Right atrium auricular region (tissue), 2 donors: ENCODE data around the gene PCDHGC5. TPM values are rescaled to one million over a fixed set of nuclear protein-coding genes. Genes with fewer than 3 reads are reported as not detected.

Source experiments
- DNase-seq: peaks from one replicate; pipeline ENCODE4 v3.0.0-alpha.2; 2019; ENCODE audit warnings: low spot score
- H3K27ac ChIP-seq, 2 donors: fragments of 200-600 bp; sonication (generic); 1 replicate in 1 of 2; 2 replicates in 1 of 2; pipeline ENCODE4 v1.5.1; 2016 to 2019
- H3K27me3 ChIP-seq, 2 donors: fragments of 200-600 bp; sonication (generic); one replicate each; pipeline versions ENCODE4 v1.5.1 to v1.6.0; 2017 to 2019
- H3K36me3 ChIP-seq: fragments of 200-600 bp; sonication (generic); one replicate; pipeline ENCODE4 v1.5.1; 2016
- H3K4me1 ChIP-seq, 2 donors: fragments of 200-600 bp; sonication (generic); one replicate each; pipeline versions ENCODE4 v1.5.1 to v1.6.0; 2017 to 2019
- H3K4me3 ChIP-seq, 2 donors: fragments of 200-600 bp; sonication (generic); 1 replicate in 1 of 2; 2 replicates in 1 of 2; pipeline ENCODE4 v1.5.1; 2017 to 2019; ENCODE audit warnings: mild to moderate bottlenecking in 1 of 2, moderate library complexity in 1 of 2
- H3K9me3 ChIP-seq, 2 donors: fragments of 200-600 bp; sonication (generic); one replicate each; pipeline ENCODE4 v1.5.1; 2019
- total RNA-seq, 2 donors: library from RNA; depleted of rRNA; stranded (reverse); fragments of >200 nt; gene quantifications; one replicate each; pipeline ENCODE4 v1.1.0, GENCODE V29; 2016
- TF ChIP-seq, protein P1 (sequence below), 2 donors: fragments of 200-600 bp; sonication (generic); IDR thresholded peaks; one replicate each; pipeline ENCODE4 v1.5.1; 2019; ENCODE audit warnings: antibody characterized with exemption in 2 of 2

The PCDHGC5 gene
- total RNA-seq, 2 donors from 2014 or later: 1.4 to 1.7 TPM

DNA sequence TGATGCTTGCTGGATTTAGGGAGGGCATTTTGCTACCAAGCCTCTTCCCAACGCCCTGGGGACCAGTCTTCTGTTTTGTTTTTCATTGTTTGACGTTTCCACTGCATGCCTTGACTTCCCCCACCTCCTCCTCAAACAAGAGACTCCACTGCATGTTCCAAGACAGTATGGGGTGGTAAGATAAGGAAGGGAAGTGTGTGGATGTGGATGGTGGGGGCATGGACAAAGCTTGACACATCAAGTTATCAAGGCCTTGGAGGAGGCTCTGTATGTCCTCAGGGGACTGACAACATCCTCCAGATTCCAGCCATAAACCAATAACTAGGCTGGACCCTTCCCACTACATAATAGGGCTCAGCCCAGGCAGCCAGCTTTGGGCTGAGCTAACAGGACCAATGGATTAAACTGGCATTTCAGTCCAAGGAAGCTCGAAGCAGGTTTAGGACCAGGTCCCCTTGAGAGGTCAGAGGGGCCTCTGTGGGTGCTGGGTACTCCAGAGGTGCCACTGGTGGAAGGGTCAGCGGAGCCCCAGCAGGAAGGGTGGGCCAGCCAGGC is 23.0 kb downstream of the PCDHGC5 start:
- no peak overlapping the region for H3K4me3 ChIP-seq
- H3K27me3 ChIP-seq: no peaks in the 10 kb centered on the region
- peak overlapping the region; percentile 76 to 85 for H3K27ac ChIP-seq
- no peaks in the 10 kb centered on the region for H3K9me3 ChIP-seq
- no peak for DNase-seq
- TF ChIP-seq, protein P1, sequence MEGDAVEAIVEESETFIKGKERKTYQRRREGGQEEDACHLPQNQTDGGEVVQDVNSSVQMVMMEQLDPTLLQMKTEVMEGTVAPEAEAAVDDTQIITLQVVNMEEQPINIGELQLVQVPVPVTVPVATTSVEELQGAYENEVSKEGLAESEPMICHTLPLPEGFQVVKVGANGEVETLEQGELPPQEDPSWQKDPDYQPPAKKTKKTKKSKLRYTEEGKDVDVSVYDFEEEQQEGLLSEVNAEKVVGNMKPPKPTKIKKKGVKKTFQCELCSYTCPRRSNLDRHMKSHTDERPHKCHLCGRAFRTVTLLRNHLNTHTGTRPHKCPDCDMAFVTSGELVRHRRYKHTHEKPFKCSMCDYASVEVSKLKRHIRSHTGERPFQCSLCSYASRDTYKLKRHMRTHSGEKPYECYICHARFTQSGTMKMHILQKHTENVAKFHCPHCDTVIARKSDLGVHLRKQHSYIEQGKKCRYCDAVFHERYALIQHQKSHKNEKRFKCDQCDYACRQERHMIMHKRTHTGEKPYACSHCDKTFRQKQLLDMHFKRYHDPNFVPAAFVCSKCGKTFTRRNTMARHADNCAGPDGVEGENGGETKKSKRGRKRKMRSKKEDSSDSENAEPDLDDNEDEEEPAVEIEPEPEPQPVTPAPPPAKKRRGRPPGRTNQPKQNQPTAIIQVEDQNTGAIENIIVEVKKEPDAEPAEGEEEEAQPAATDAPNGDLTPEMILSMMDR (IDR thresholded peaks at IDR 0.05): no peak
- peaks cover 23% of the 10 kb centered on the region for H3K36me3 ChIP-seq
- peaks cover 0 to 84% of the 10 kb centered on the region in 2 donors for H3K4me1 ChIP-seq

DNA sequence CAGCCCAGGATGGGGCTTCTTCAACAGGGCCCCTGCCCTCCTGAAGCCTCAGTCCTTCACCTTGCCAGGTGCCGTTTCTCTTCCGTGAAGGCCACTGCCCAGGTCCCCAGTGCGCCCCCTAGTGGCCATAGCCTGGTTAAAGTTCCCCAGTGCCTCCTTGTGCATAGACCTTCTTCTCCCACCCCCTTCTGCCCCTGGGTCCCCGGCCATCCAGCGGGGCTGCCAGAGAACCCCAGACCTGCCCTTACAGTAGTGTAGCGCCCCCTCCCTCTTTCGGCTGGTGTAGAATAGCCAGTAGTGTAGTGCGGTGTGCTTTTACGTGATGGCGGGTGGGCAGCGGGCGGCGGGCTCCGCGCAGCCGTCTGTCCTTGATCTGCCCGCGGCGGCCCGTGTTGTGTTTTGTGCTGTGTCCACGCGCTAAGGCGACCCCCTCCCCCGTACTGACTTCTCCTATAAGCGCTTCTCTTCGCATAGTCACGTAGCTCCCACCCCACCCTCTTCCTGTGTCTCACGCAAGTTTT is 23.6 kb downstream of the PCDHGC5 start:
- Histone ChIP-seq H3K27me3 (no peaks in the 10 kb centered on the region), H3K27ac (peak overlapping the region; percentile 76 to 85), H3K9me3 (no peaks in the 10 kb centered on the region), H3K36me3 (peaks cover 24% of the 10 kb centered on the region), H3K4me1 (peaks cover 0 to 78% of the 10 kb centered on the region in 2 donors), H3K4me3 (peak overlapping the region; percentile 35 to 61)
- DNase-seq: peak; percentile 86
- TF ChIP-seq, protein P1 (IDR thresholded peaks at IDR 0.05): peak; percentile 77 to 90

DNA sequence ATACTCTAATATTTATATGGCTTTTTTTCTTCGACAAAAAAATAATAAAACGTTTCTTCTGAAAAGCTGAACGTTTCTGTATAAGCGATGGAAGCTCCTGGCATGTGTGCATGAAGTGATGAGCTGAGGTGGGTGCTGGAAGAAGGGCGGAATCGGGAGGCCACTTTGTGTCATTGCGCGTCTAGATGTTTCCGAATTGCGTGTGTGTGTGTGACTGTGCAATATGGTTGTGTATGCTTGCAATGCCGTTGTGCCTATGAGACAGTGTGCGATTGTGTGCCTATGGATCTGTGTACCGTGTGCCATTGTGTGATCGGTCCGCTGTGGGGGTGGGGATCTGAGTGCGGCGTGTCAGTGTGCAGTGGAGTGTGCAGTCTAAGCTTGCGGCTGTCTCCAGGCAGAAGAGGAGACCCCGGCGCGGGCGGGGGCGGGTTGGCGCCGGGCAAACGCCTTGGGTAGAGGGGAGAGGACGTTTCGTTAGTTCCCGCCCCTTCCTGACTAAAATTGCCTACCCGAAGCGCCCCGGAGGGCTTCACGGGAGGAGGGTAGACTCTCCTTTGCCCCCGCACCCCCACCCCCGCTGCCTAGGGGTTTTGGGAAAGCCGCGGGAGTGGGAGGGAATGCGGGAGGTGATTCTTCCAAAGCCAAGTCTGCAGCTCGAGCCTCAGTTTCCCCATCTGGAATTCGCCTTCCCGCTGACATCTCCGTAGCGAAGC is 24.2 kb downstream of the PCDHGC5 start:
- Histone ChIP-seq H3K4me1 (peaks cover 0 to 72% of the 10 kb centered on the region in 2 donors), H3K4me3 (peak overlapping the region; percentile 35 to 61), H3K9me3 (no peaks in the 10 kb centered on the region), H3K27me3 (no peaks in the 10 kb centered on the region), H3K36me3 (peaks cover 24% of the 10 kb centered on the region), H3K27ac (peak overlapping the region; percentile 76 to 85)
- DNase-seq: no peak
- TF ChIP-seq, protein P1 (IDR thresholded peaks at IDR 0.05): no peak

DNA sequence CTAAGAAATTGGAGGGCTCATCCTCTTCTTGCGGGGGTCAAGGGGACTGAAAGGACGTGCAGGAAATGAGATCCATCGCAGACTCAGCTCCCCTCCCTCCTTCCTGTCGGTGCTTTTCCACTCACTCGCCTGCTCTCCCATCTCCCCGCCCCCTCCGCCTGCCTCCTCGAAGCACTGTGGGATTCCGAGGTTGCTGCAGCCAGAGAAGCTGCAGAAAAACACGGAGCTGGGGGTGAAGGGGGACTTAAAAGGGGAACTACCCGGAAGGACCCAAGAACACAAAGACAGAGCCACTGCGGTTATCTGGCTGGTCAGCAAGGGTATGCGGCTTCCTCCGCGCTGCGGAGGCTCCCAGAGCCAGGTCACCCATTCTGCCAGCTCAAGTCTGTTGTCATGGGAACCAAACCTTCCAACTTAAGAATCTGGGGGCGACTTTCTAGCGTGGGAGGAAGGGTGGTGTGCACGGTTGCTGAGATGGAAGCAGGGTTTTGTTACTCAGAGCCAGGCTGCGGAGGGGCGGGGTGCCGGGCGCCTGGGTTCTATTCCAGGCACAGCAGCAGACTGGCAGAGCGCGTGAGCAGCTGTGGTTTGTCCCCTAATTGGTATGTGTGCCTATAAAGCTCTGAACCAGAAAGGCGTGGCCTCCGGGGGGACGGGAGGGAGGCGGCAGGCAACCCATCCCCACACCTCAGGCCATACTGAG is 24.9 kb downstream of the PCDHGC5 start:
- Histone ChIP-seq H3K4me1 (peaks cover 0 to 64% of the 10 kb centered on the region in 2 donors), H3K27me3 (no peaks in the 10 kb centered on the region), H3K4me3 (peak overlapping the region; percentile 35 to 61), H3K36me3 (peaks cover 24% of the 10 kb centered on the region), H3K27ac (peak overlapping the region; percentile 76 to 85), H3K9me3 (no peaks in the 10 kb centered on the region)
- peak; percentile 85 for DNase-seq
- TF ChIP-seq, protein P1 (IDR thresholded peaks at IDR 0.05): no peak

DNA sequence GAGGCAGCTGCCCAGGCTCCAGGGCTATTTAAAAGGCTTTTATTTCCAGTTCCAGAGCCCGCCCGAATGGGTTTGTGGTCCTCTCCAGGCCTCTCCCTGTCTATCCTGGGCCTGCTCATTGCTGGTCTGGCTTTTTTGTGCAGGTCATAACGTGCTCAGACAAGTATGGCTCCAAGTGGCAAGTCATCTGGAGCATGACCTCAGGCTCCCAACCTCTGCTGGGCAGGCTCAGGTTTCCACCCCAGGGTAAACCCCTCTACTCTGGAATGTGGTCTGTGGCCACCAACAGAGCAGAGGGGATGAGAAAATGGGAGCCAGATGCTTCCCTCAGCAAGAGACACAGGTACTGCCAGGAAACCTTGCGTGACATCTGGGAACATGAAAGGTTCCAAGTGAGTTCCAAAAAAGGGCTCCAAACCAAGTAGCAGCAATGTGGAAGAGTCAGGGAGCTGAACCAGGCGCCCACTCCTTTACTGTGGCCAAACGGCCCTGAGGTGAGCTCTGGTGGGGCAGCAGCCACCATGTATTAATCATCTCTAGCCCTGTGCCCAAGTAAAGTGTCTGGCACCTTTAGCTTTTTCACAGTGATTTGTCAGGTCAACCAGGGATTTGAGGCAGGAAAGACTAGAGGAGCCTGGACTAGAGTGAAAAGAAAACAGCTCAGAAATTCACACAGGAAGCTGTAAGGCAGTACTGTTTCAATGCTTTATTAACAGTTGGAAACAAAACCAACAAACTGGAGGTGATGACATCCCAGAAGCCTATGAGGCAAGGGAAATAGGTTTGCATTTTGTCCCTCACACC is 25.7 kb downstream of the PCDHGC5 start:
- Histone ChIP-seq H3K4me3 (peak overlapping the region in 1 of 2 donors; percentile 61), H3K9me3 (no peaks in the 10 kb centered on the region), H3K27ac (peak overlapping the region; percentile 76 to 85), H3K27me3 (no peaks in the 10 kb centered on the region), H3K4me1 (peaks cover 0 to 57% of the 10 kb centered on the region in 2 donors), H3K36me3 (peaks cover 28% of the 10 kb centered on the region)
- TF ChIP-seq, protein P1 (IDR thresholded peaks at IDR 0.05): no peak
- no peak for DNase-seq
